Memory B cell (primary cell): ENCODE measurements around the gene CRIM1.

Experiments used
- ATAC-seq: fragments of 150-1000 bp; cut with Tn5 transposase; 2 replicates; pipeline ENCODE4 v1.10.0; 2021; ENCODE audit warnings: low read depth, mild to moderate bottlenecking, moderate library complexity
- DNase-seq, 2 donors: peaks; one replicate each; pipeline ENCODE4 v3.0.0; 2022; ENCODE audit warnings: low spot score in 2 of 2
- H3K27ac Mint-ChIP-seq: one replicate; pipeline ENCODE4 v1.8.0; 2022; ENCODE audit warnings: mild to moderate bottlenecking, moderate library complexity, mixed read lengths
- H3K27me3 Mint-ChIP-seq: one replicate; pipeline ENCODE4 v1.8.0; 2022; ENCODE audit warnings: mixed read lengths
- H3K36me3 Mint-ChIP-seq: one replicate; pipeline ENCODE4 v1.8.0; 2022; ENCODE audit warnings: mild to moderate bottlenecking, mixed read lengths
- H3K4me1 Mint-ChIP-seq: one replicate; pipeline ENCODE4 v1.8.0; 2022; ENCODE audit warnings: mixed read lengths
- H3K4me3 Mint-ChIP-seq: one replicate; pipeline ENCODE4 v1.8.0; 2022; ENCODE audit warnings: mild to moderate bottlenecking, moderate library complexity, mixed read lengths
- H3K9me3 Mint-ChIP-seq: one replicate; pipeline ENCODE4 v1.8.0; 2022; ENCODE audit warnings: mixed read lengths

Gene CRIM1

GRCh38 chr2:36387258-36387916, 31.8 kb downstream of the CRIM1 start:
- Mint-ChIP-seq H3K4me1 (no peaks in the 10 kb centered on the region), H3K27ac (no peak overlapping the region), H3K4me3 (no peak overlapping the region), H3K36me3 (no peaks in the 10 kb centered on the region), H3K27me3 (peaks cover 5% of the 10 kb centered on the region), H3K9me3 (no peaks in the 10 kb centered on the region)
- no peak for ATAC-seq
- no peak for DNase-seq

GRCh38 chr2:36388472-36388871, 32.9 kb downstream of the CRIM1 start:
- no peaks in the 10 kb centered on the region for H3K36me3 Mint-ChIP-seq
- ATAC-seq (no peak), DNase-seq (no peak)
- H3K27ac Mint-ChIP-seq: no peak overlapping the region
- no peak overlapping the region for H3K4me3 Mint-ChIP-seq
- no peaks in the 10 kb centered on the region for H3K9me3 Mint-ChIP-seq
- H3K4me1 Mint-ChIP-seq: no peaks in the 10 kb centered on the region
- peaks cover 5% of the 10 kb centered on the region for H3K27me3 Mint-ChIP-seq

GRCh38 chr2:36389091-36389564, 33.5 kb downstream of the CRIM1 start:
- ATAC-seq (no peak), DNase-seq (no peak)
- Mint-ChIP-seq H3K27ac (no peak overlapping the region), H3K4me3 (no peak overlapping the region), H3K36me3 (no peaks in the 10 kb centered on the region), H3K27me3 (peaks cover 1% of the 10 kb centered on the region), H3K4me1 (no peaks in the 10 kb centered on the region), H3K9me3 (no peaks in the 10 kb centered on the region)

- Mint-ChIP-seq H3K4me1 (no peaks in the 10 kb centered on the region), H3K27me3 (peaks cover 1% of the 10 kb centered on the region), H3K4me3 (no peak overlapping the region), H3K27ac (no peak overlapping the region), H3K9me3 (no peaks in the 10 kb centered on the region), H3K36me3 (no peaks in the 10 kb centered on the region)
- ATAC-seq (no peak), DNase-seq (no peak)
Measured at GRCh38 chr2:36389577-36389976, 34.0 kb downstream of the CRIM1 start.

- peaks cover 1% of the 10 kb centered on the region for H3K27me3 Mint-ChIP-seq
- DNase-seq (no peak), ATAC-seq (no peak)
- no peak overlapping the region for H3K4me3 Mint-ChIP-seq
- no peaks in the 10 kb centered on the region for H3K4me1 Mint-ChIP-seq
- no peak overlapping the region for H3K27ac Mint-ChIP-seq
- H3K9me3 Mint-ChIP-seq: no peaks in the 10 kb centered on the region
- H3K36me3 Mint-ChIP-seq: no peaks in the 10 kb centered on the region
Measured at GRCh38 chr2:36392571-36393255, 37.1 kb downstream of the CRIM1 start.

GRCh38 chr2:36393738-36394256, 38.2 kb downstream of the CRIM1 start:
- H3K36me3 Mint-ChIP-seq: no peaks in the 10 kb centered on the region
- H3K4me3 Mint-ChIP-seq: no peak overlapping the region
- no peak overlapping the region for H3K27ac Mint-ChIP-seq
- no peaks in the 10 kb centered on the region for H3K9me3 Mint-ChIP-seq
- H3K27me3 Mint-ChIP-seq: no peaks in the 10 kb centered on the region
- ATAC-seq (no peak), DNase-seq (no peak)
- H3K4me1 Mint-ChIP-seq: no peaks in the 10 kb centered on the region

- Mint-ChIP-seq H3K27me3 (no peaks in the 10 kb centered on the region), H3K27ac (no peak overlapping the region)
- no peak for DNase-seq
Measured at GRCh38 chr2:36394804-36395203, 39.2 kb downstream of the CRIM1 start.

GRCh38 chr2:36395866-36396265, 40.3 kb downstream of the CRIM1 start:
- no peaks in the 10 kb centered on the region for H3K36me3 Mint-ChIP-seq
- H3K27me3 Mint-ChIP-seq: no peaks in the 10 kb centered on the region
- H3K4me1 Mint-ChIP-seq: no peaks in the 10 kb centered on the region
- ATAC-seq (no peak), DNase-seq (no peak)
- H3K27ac Mint-ChIP-seq: no peak overlapping the region
- no peaks in the 10 kb centered on the region for H3K9me3 Mint-ChIP-seq
- H3K4me3 Mint-ChIP-seq: no peak overlapping the region

More at GRCh38 chr2:36394804-36395203, 39.2 kb downstream of the CRIM1 start:
- Mint-ChIP-seq H3K4me3 (no peak overlapping the region), H3K36me3 (no peaks in the 10 kb centered on the region), H3K9me3 (no peaks in the 10 kb centered on the region), H3K4me1 (no peaks in the 10 kb centered on the region)
- no peak for ATAC-seq

GRCh38 chr2:36396878-36397539, 41.4 kb downstream of the CRIM1 start:
- H3K4me1 Mint-ChIP-seq: no peaks in the 10 kb centered on the region
- no peak overlapping the region for H3K4me3 Mint-ChIP-seq
- H3K27ac Mint-ChIP-seq: no peak overlapping the region
- H3K9me3 Mint-ChIP-seq: no peaks in the 10 kb centered on the region
- DNase-seq (no peak), ATAC-seq (no peak)
- no peaks in the 10 kb centered on the region for H3K27me3 Mint-ChIP-seq
- H3K36me3 Mint-ChIP-seq: no peaks in the 10 kb centered on the region

GRCh38 chr2:36397728-36398413, 42.3 kb downstream of the CRIM1 start:
- H3K9me3 Mint-ChIP-seq: no peaks in the 10 kb centered on the region
- no peak overlapping the region for H3K27ac Mint-ChIP-seq
- H3K27me3 Mint-ChIP-seq: no peaks in the 10 kb centered on the region
- no peaks in the 10 kb centered on the region for H3K4me1 Mint-ChIP-seq
- ATAC-seq (no peak), DNase-seq (no peak)
- H3K4me3 Mint-ChIP-seq: no peak overlapping the region
- no peaks in the 10 kb centered on the region for H3K36me3 Mint-ChIP-seq

- Mint-ChIP-seq H3K27me3 (no peaks in the 10 kb centered on the region), H3K4me3 (no peak overlapping the region), H3K4me1 (no peaks in the 10 kb centered on the region), H3K9me3 (no peaks in the 10 kb centered on the region), H3K36me3 (no peaks in the 10 kb centered on the region), H3K27ac (no peak overlapping the region)
- no peak for DNase-seq
- ATAC-seq: no peak
Measured at GRCh38 chr2:36399050-36399449, 43.5 kb downstream of the CRIM1 start.

GRCh38 chr2:36403675-36404230, 48.2 kb downstream of the CRIM1 start:
- Mint-ChIP-seq H3K9me3 (no peaks in the 10 kb centered on the region), H3K36me3 (no peaks in the 10 kb centered on the region), H3K4me3 (no peak overlapping the region), H3K27ac (no peak overlapping the region), H3K27me3 (no peaks in the 10 kb centered on the region), H3K4me1 (no peaks in the 10 kb centered on the region)
- ATAC-seq: no peak
- DNase-seq: no peak

GRCh38 chr2:36404318-36404717, 48.7 kb downstream of the CRIM1 start:
- Mint-ChIP-seq H3K27me3 (no peaks in the 10 kb centered on the region), H3K9me3 (no peaks in the 10 kb centered on the region), H3K27ac (no peak overlapping the region), H3K4me1 (no peaks in the 10 kb centered on the region), H3K36me3 (no peaks in the 10 kb centered on the region), H3K4me3 (no peak overlapping the region)
- no peak for ATAC-seq
- no peak for DNase-seq

- ATAC-seq (peak; percentile 34), DNase-seq (no peak)
- no peaks in the 10 kb centered on the region for H3K36me3 Mint-ChIP-seq
- no peak overlapping the region for H3K4me3 Mint-ChIP-seq
- H3K4me1 Mint-ChIP-seq: no peaks in the 10 kb centered on the region
- H3K9me3 Mint-ChIP-seq: no peaks in the 10 kb centered on the region
- no peaks in the 10 kb centered on the region for H3K27me3 Mint-ChIP-seq
- H3K27ac Mint-ChIP-seq: no peak overlapping the region
Measured at GRCh38 chr2:36404754-36405153, 49.2 kb downstream of the CRIM1 start.
